Neural progenitor cell (in vitro differentiated cells): ENCODE measurements around the gene FGF2. TPM values are rescaled to one million over a fixed set of nuclear protein-coding genes. Genes with fewer than 3 reads are reported as not detected.

Source experiments
- DNase-seq: peaks from one replicate; pipeline ENCODE4 v3.0.0-alpha.2; 2016; ENCODE audit warnings: low spot score
- H2AFZ ChIP-seq: fragments of 200-600 bp; sonication (generic); replicated peaks from 2 replicates; pipeline ENCODE4 v1.6.1; 2016; ENCODE audit warnings: antibody characterized with exemption
- H3F3A ChIP-seq: fragments of 200-600 bp; sonication (generic); 2 replicates; pipeline ENCODE4 v1.6.1; 2016; ENCODE audit warnings: antibody characterized with exemption, low read depth
- H3K27ac ChIP-seq: fragments of 200-600 bp; sonication (generic); 2 replicates; pipeline ENCODE4 v1.5.1; 2016; ENCODE audit warnings: mild to moderate bottlenecking
- H3K27me3 ChIP-seq: fragments of 200-600 bp; sonication (generic); 2 replicates; pipeline ENCODE4 v1.6.1; 2016; ENCODE audit warnings: mild to moderate bottlenecking, moderate library complexity
- H3K36me3 ChIP-seq: fragments of 200-600 bp; sonication (generic); 2 replicates; pipeline ENCODE4 v1.5.1; 2016
- H3K4me1 ChIP-seq: fragments of 200-600 bp; sonication (generic); 2 replicates; pipeline ENCODE4 v1.6.1; 2016; ENCODE audit warnings: mixed run types
- H3K4me2 ChIP-seq: fragments of 200-600 bp; sonication (generic); 2 replicates; pipeline ENCODE4 v1.6.1; 2016
- H3K4me3 ChIP-seq: fragments of 200-600 bp; sonication (generic); 2 replicates; pipeline ENCODE4 v1.5.1; 2016
- H3K79me2 ChIP-seq: fragments of 200-600 bp; sonication (generic); 2 replicates; pipeline ENCODE4 v1.6.1; 2016; ENCODE audit warnings: low read depth
- H3K9ac ChIP-seq: fragments of 200-600 bp; sonication (generic); 2 replicates; pipeline ENCODE4 v1.6.1; 2016
- H3K9me3 ChIP-seq: fragments of 200-600 bp; sonication (generic); 2 replicates; pipeline ENCODE4 v1.5.1; 2016; ENCODE audit warnings: low read depth
- H4K20me1 ChIP-seq: fragments of 200-600 bp; sonication (generic); 2 replicates; pipeline ENCODE4 v1.6.1; 2016; ENCODE audit warnings: low read depth
- H3K27ac Mint-ChIP-seq: 3 replicates; pipeline ENCODE4 v1.8.0; 2021; ENCODE audit warnings: mixed read lengths
- H3K27me3 Mint-ChIP-seq: 2 replicates; pipeline ENCODE4 v1.8.0; 2022; ENCODE audit warnings: low read depth, mild to moderate bottlenecking, inconsistent platforms, moderate library complexity, mixed read lengths; ENCODE audit not compliant: insufficient read depth
- H3K36me3 Mint-ChIP-seq: 3 replicates; pipeline ENCODE4 v1.8.0; 2021; ENCODE audit warnings: mixed read lengths
- H3K4me1 Mint-ChIP-seq: 3 replicates; pipeline ENCODE4 v1.8.0; 2021; ENCODE audit warnings: mixed read lengths
- H3K4me3 Mint-ChIP-seq: 3 replicates; pipeline ENCODE4 v1.8.0; 2021; ENCODE audit warnings: mild to moderate bottlenecking, moderate library complexity, mixed read lengths
- H3K9me3 Mint-ChIP-seq: 3 replicates; pipeline ENCODE4 v1.8.0; 2020; ENCODE audit warnings: mixed read lengths
- EZH2 ChIP-seq: fragments of 200-600 bp; sonication (generic); IDR thresholded peaks from 2 replicates; pipeline ENCODE4 v1.6.1; 2017; ENCODE audit warnings: antibody characterized with exemption, mild to moderate bottlenecking, moderate library complexity
- EZH2phosphoT487 ChIP-seq: fragments of 200-600 bp; sonication (generic); IDR thresholded peaks from 2 replicates; pipeline ENCODE4 v1.6.1; 2017; ENCODE audit warnings: antibody characterized with exemption
- total RNA-seq: library from RNA; depleted of rRNA; stranded (reverse); fragments of >200 nt; gene quantifications from 2 replicates; pipeline ENCODE4 v1.2.3, GENCODE V29; 2015; ENCODE audit warnings: low replicate concordance
- TF ChIP-seq, protein P1 (sequence below): fragments of 200-600 bp; sonication (generic); IDR thresholded peaks from 2 replicates; pipeline ENCODE4 v1.5.1; 2017; ENCODE audit warnings: antibody characterized with exemption, mild to moderate bottlenecking

Gene FGF2
- total RNA-seq, 1 donor from 2014 or later: 43.8 TPM

DNA sequence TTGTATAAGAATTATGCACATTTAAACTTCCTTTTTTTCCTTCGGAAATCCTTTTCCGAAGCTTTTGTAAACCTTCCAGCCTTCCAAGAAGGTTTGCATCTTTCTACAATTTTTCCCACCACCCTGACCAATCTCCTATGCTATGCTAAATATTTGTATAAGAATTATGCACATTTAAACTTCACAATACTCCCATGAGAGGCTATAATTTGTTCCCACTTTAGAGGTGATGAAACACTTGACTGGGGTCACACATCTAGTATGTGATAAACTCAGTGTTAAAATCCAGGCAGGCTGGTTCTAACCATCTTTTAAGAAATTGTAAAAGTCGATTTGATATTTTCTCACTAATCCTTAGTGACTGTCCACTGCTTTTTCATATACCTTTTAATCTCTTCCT, 73.7 kb downstream of the FGF2 start:
- DNase-seq: no peak
- Histone ChIP-seq H3K4me1 (no peaks in the 10 kb centered on the region), H3K36me3 (peaks cover 13% of the 10 kb centered on the region), H3K79me2 (no peaks in the 10 kb centered on the region), H3K27me3 (no peaks in the 10 kb centered on the region), H2AFZ (no peak overlapping the region), H3K4me3 (no peak overlapping the region), H3K27ac (no peak overlapping the region), H3K4me2 (no peak overlapping the region), H3K9me3 (no peaks in the 10 kb centered on the region), H3F3A (peaks cover 33% of the 10 kb centered on the region), H4K20me1 (no peaks in the 10 kb centered on the region), H3K9ac (no peak overlapping the region)
- Mint-ChIP-seq H3K9me3 (no peaks in the 10 kb centered on the region), H3K4me3 (no peak overlapping the region), H3K27ac (no peak overlapping the region), H3K27me3 (no peaks in the 10 kb centered on the region), H3K4me1 (no peaks in the 10 kb centered on the region), H3K36me3 (peaks cover 10% of the 10 kb centered on the region)
- TF ChIP-seq EZH2phosphoT487: no peak
- TF ChIP-seq EZH2: no peak
- TF ChIP-seq, protein P1, sequence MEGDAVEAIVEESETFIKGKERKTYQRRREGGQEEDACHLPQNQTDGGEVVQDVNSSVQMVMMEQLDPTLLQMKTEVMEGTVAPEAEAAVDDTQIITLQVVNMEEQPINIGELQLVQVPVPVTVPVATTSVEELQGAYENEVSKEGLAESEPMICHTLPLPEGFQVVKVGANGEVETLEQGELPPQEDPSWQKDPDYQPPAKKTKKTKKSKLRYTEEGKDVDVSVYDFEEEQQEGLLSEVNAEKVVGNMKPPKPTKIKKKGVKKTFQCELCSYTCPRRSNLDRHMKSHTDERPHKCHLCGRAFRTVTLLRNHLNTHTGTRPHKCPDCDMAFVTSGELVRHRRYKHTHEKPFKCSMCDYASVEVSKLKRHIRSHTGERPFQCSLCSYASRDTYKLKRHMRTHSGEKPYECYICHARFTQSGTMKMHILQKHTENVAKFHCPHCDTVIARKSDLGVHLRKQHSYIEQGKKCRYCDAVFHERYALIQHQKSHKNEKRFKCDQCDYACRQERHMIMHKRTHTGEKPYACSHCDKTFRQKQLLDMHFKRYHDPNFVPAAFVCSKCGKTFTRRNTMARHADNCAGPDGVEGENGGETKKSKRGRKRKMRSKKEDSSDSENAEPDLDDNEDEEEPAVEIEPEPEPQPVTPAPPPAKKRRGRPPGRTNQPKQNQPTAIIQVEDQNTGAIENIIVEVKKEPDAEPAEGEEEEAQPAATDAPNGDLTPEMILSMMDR: no peak

DNA sequence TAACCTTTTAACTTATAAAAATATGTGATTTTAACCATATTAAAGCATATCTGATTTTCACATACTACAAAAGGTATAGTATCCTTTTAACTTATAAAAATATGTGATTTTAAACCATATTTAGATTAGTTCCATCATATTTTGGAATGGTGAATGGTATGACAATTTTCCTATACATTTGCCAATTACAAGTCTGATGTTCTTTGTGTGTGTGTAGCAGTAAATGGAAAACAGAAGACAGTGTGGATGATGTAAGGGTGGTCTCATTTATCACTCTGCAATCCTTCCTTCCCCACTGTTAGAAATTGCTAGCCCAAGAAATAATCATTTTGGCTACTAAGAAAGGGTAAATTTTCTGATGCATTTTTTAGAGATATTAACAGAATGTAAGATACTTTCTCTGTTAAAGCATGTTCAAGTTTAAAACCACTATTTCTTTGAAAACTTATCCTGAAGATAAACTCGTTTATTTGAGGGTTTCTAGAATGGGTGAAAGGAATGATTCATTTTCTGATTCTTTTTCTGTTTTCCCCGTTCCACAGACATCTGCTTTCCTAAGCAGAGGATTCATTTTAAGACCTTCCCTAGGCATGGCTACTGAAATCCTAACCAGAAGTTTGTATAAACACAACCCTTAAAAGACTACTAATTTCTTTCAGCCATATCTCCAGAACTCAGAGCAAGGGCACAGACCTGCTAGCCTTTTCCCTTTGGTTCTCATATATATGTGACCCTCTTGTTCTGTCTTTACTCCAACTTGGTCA, 74.8 kb downstream of the FGF2 start:
- Mint-ChIP-seq H3K4me1 (no peaks in the 10 kb centered on the region), H3K9me3 (no peaks in the 10 kb centered on the region), H3K36me3 (peaks cover 12% of the 10 kb centered on the region), H3K27me3 (no peaks in the 10 kb centered on the region), H3K4me3 (no peak overlapping the region), H3K27ac (no peak overlapping the region)
- H3K27ac ChIP-seq: no peak overlapping the region
- no peak overlapping the region for H2AFZ ChIP-seq
- no peaks in the 10 kb centered on the region for H4K20me1 ChIP-seq
- H3K4me3 ChIP-seq: no peak overlapping the region
- TF ChIP-seq, protein P1: no peak
- no peak for TF ChIP-seq EZH2
- no peak for TF ChIP-seq EZH2phosphoT487
- peaks cover 22% of the 10 kb centered on the region for H3F3A ChIP-seq
- peaks cover 13% of the 10 kb centered on the region for H3K36me3 ChIP-seq
- H3K4me2 ChIP-seq: no peak overlapping the region
- H3K4me1 ChIP-seq: no peaks in the 10 kb centered on the region
- DNase-seq: no peak
- no peaks in the 10 kb centered on the region for H3K79me2 ChIP-seq
- no peak overlapping the region for H3K9ac ChIP-seq
- no peaks in the 10 kb centered on the region for H3K27me3 ChIP-seq
- H3K9me3 ChIP-seq: no peaks in the 10 kb centered on the region

DNA sequence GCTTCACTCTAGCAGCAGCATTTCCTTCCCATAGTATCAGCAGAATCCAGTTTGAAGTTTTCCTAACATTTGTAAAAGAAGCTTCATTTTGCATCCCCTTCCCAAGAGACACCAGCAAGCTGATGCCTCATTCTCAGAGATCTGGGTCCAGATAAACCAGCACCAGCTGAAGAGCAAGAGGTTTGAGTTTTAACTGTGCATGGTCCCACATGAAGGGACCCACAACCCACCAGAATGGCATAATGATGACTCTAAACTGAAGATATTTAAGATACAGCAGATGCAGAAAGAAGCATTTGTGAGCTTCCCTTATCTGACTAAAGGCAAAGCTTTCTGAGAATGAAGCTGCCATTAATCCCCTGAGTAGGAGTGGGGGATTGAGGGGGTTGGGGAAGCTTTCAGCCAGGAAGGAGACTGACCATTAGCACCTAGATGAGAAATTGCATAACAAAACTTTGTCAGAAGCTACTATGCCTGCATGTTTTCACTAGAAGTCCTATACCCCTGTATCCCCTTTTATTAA, 77.2 kb downstream of the FGF2 start:
- no peak for DNase-seq
- Mint-ChIP-seq H3K27me3 (no peaks in the 10 kb centered on the region), H3K27ac (no peak overlapping the region), H3K4me1 (no peaks in the 10 kb centered on the region), H3K9me3 (no peaks in the 10 kb centered on the region), H3K4me3 (no peak overlapping the region), H3K36me3 (peaks cover 14% of the 10 kb centered on the region)
- Histone ChIP-seq H3K79me2 (no peaks in the 10 kb centered on the region), H2AFZ (no peak overlapping the region), H4K20me1 (no peaks in the 10 kb centered on the region), H3K27ac (no peak overlapping the region), H3K4me3 (no peak overlapping the region), H3K36me3 (no peaks in the 10 kb centered on the region), H3K4me2 (no peak overlapping the region), H3K9me3 (no peaks in the 10 kb centered on the region), H3K9ac (no peak overlapping the region), H3F3A (peaks cover 13% of the 10 kb centered on the region), H3K4me1 (no peaks in the 10 kb centered on the region), H3K27me3 (no peaks in the 10 kb centered on the region)
- TF ChIP-seq EZH2 (no peak), EZH2phosphoT487 (no peak)
- TF ChIP-seq, protein P1: no peak
